ENCODE measurements around the gene LYPD3. TPM values are rescaled to one million over a fixed set of nuclear protein-coding genes. Genes with fewer than 3 reads are reported as not detected.

The LYPD3 gene
- total RNA-seq, 3 donors from 2014 or later (not counting 1 experiment from before 2014, with no cell fraction given): 1.3 to 2.4 (median 1.7) TPM

DNA sequence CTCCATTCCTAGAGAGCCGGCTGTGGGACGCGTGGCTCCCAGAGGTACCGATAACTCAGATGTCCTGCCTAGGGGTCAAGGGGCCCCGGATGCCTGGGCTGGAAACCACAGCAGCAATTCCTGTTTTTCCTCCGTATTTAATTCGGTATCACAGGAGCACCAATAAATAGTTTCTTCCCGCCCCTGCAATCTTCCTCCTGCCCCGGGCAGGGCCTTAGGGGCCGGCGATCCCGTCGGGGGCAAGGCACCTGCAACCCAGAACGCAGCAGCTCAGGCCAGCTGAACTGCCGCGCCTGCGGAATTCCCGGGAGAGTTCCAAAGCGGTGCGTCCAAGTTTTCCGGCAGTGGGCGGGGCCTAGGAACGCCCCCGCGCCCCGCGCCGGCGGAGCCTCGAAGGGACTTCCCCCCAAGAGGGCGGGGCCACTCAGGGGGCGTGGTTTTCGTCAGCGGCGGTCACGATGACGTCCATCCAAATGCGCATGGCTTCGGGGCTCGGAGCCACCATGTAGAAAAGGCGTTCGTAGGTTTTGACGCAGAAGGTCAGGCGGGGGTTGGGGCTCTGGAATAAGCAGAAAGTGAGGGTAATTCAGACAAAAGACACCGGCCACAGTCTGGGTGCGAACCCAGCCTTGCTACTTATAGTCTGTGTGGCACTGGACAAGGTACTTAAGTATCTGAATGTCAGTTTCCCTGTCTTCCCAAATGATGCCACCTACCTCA lies 9.7 kb upstream of the LYPD3 start:
- Mint-ChIP-seq H3K27me3 (ENCODE audit: low read depth in 2 of 2) (no peaks in the 10 kb centered on the region), H3K27ac (peak overlapping the region; percentile 94 to 97), H3K4me3 (peak overlapping the region; percentile 89), H3K4me1 (peaks cover 6 to 17% of the 10 kb centered on the region in 2 donors), H3K36me3 (no peaks in the 10 kb centered on the region), H3K9me3 (no peaks in the 10 kb centered on the region)
- Histone ChIP-seq H3K27ac (ENCODE audit: low read length) (peak overlapping the region; percentile 86), H3K4me1 (ENCODE audit: control insufficient read depth, insufficient read depth, low read length) (peaks cover 14% of the 10 kb centered on the region), H3K9me3 (ENCODE audit: control insufficient read depth, insufficient read depth, low read length) (no peaks in the 10 kb centered on the region), H3K4me3 (ENCODE audit: low read length) (peak overlapping the region; percentile 45), H3K27me3 (ENCODE audit: control insufficient read depth, insufficient read depth, low read length) (no peaks in the 10 kb centered on the region), H3K36me3 (ENCODE audit: control insufficient read depth, insufficient read depth, low read length) (no peaks in the 10 kb centered on the region)
- DNase-seq: peak; percentile 98 to 99
- intact Hi-C loops (cut with micrococcal nuclease): loop anchor here (1.0 kb wide), 2 partner anchors 12 to 29 kb away; partner anchors contain the start of gene PHLDB3
- 10% methylated on average over 46 of the region's 46 CpGs for WGBS (ENCODE audit: insufficient coverage)
- ATAC-seq: peak; percentile 95 to 98 (median 97)
- TF ChIP-seq, protein P1, sequence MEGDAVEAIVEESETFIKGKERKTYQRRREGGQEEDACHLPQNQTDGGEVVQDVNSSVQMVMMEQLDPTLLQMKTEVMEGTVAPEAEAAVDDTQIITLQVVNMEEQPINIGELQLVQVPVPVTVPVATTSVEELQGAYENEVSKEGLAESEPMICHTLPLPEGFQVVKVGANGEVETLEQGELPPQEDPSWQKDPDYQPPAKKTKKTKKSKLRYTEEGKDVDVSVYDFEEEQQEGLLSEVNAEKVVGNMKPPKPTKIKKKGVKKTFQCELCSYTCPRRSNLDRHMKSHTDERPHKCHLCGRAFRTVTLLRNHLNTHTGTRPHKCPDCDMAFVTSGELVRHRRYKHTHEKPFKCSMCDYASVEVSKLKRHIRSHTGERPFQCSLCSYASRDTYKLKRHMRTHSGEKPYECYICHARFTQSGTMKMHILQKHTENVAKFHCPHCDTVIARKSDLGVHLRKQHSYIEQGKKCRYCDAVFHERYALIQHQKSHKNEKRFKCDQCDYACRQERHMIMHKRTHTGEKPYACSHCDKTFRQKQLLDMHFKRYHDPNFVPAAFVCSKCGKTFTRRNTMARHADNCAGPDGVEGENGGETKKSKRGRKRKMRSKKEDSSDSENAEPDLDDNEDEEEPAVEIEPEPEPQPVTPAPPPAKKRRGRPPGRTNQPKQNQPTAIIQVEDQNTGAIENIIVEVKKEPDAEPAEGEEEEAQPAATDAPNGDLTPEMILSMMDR (IDR thresholded peaks at IDR 0.05): no peak

DNA sequence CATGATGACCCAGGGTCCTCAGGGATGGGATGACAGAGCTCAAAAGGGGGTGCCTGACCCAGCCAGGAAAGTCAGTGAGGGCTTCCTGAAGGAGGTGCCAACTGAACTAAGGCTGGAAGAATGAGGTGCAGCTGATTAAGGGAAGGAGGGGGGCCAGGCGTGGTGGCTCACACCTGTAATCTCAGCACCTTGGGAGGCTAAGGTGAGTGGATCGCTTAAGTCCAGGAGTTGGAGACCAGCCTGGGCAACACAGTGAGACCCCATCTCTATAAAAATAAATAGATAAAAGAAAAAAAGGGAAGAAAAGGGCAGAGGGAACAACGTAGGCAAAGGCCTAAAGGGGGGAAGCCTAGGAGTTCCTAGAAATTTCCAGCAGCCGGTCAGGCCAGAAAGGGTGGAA lies 9.1 kb upstream of the LYPD3 start:
- H3K4me1 ChIP-seq (ENCODE audit: control insufficient read depth, insufficient read depth, low read length): peaks cover 14% of the 10 kb centered on the region
- H3K9me3 ChIP-seq (ENCODE audit: control insufficient read depth, insufficient read depth, low read length): no peaks in the 10 kb centered on the region
- H3K4me3 Mint-ChIP-seq: peak overlapping the region; percentile 89
- peaks cover 6 to 17% of the 10 kb centered on the region in 2 donors for H3K4me1 Mint-ChIP-seq
- H3K36me3 Mint-ChIP-seq: no peaks in the 10 kb centered on the region
- H3K27ac ChIP-seq (ENCODE audit: low read length): peak overlapping the region; percentile 86
- 94% methylated on average over 3 of the region's 4 CpGs for WGBS (ENCODE audit: insufficient coverage)
- H3K27ac Mint-ChIP-seq: peak overlapping the region; percentile 94 to 97
- no peaks in the 10 kb centered on the region for H3K9me3 Mint-ChIP-seq
- no peak for DNase-seq
- no peak overlapping the region for H3K4me3 ChIP-seq (ENCODE audit: low read length)
- ATAC-seq: no peak
- TF ChIP-seq, protein P1 (IDR thresholded peaks at IDR 0.05): no peak
- no peaks in the 10 kb centered on the region for H3K36me3 ChIP-seq (ENCODE audit: control insufficient read depth, insufficient read depth, low read length)
- H3K27me3 Mint-ChIP-seq (ENCODE audit: low read depth in 2 of 2): no peaks in the 10 kb centered on the region
- H3K27me3 ChIP-seq (ENCODE audit: control insufficient read depth, insufficient read depth, low read length): no peaks in the 10 kb centered on the region
- intact Hi-C loops (cut with micrococcal nuclease): no loop called here

DNA sequence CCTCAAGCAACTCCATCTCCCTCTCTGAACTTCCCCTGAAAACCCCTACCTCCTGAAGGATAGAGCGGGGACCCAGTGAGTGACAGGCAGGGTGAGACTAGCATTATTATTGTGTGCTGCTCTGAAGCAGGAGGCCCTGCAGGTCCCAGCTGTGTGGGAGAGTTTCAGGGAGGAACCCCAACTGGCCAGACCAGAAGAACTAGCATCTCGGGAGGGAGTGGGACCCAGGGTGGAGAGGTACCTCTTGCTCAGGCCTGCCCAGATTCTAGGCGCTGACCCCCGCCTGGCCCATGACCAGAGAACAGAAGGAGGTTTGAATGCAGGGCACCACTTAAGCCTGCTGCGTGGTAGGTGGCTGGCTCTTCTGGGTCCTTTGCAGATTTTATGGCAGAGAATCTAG lies 5.7 kb upstream of the LYPD3 start:
- no peaks in the 10 kb centered on the region for H3K9me3 Mint-ChIP-seq
- H3K36me3 Mint-ChIP-seq: no peaks in the 10 kb centered on the region
- WGBS (ENCODE audit: insufficient coverage): 78% methylated on average over 5 of the region's 5 CpGs
- intact Hi-C loops (cut with micrococcal nuclease): no loop called here
- peaks cover 17% of the 10 kb centered on the region for H3K4me1 ChIP-seq (ENCODE audit: control insufficient read depth, insufficient read depth, low read length)
- no peak for DNase-seq
- H3K27ac ChIP-seq (ENCODE audit: low read length): no peak overlapping the region
- TF ChIP-seq, protein P1 (IDR thresholded peaks at IDR 0.05): no peak
- no peak overlapping the region for H3K27ac Mint-ChIP-seq
- no peaks in the 10 kb centered on the region for H3K9me3 ChIP-seq (ENCODE audit: control insufficient read depth, insufficient read depth, low read length)
- peaks cover 11 to 32% of the 10 kb centered on the region in 2 donors for H3K4me1 Mint-ChIP-seq
- H3K36me3 ChIP-seq (ENCODE audit: control insufficient read depth, insufficient read depth, low read length): no peaks in the 10 kb centered on the region
- no peak for ATAC-seq
- H3K27me3 Mint-ChIP-seq (ENCODE audit: low read depth in 2 of 2): no peaks in the 10 kb centered on the region
- no peaks in the 10 kb centered on the region for H3K27me3 ChIP-seq (ENCODE audit: control insufficient read depth, insufficient read depth, low read length)
- H3K4me3 Mint-ChIP-seq: no peak overlapping the region
- H3K4me3 ChIP-seq (ENCODE audit: low read length): no peak overlapping the region
